WTC11 (cell line): ENCODE results near the gene NOS3. TPM values are rescaled to one million over a fixed set of nuclear protein-coding genes. Genes with fewer than 3 reads are reported as not detected.
A peak's percentile ranks its signal among the peaks of the same experiment; 100 is the strongest.

Source experiments
- ATAC-seq: fragments of 200-7000 bp; cut with Tn5 transposase; 2 replicates; pipeline ENCODE4 v1.10.0; 2021; ENCODE audit warnings: mild to moderate bottlenecking, moderate library complexity
- CTCF ChIA-PET: fragments of 300-600 bp; sonication (Branson Sonifier 250); formaldehyde crosslinking; loops from one replicate; lab custom pipeline; 2021; ENCODE audit warnings: antibody characterized with exemption; lab: Charles Lee
- POLR2A ChIA-PET: fragments of 350-600 bp; sonication (Branson Sonifier 250); formaldehyde crosslinking; loops from one replicate; lab custom pipeline; 2021; ENCODE audit warnings: antibody characterized with exemption; lab: Charles Lee
- DNase-seq: peaks from one replicate; pipeline ENCODE4 v3.0.0; 2021; ENCODE audit warnings: low spot score
- H3K27ac Mint-ChIP-seq: 2 replicates; pipeline ENCODE4 v1.8.0; 2021; ENCODE audit warnings: mixed read lengths
- H3K27me3 Mint-ChIP-seq: 2 replicates; pipeline ENCODE4 v1.8.0; 2021; ENCODE audit warnings: low read depth, mild to moderate bottlenecking, moderate library complexity, mixed read lengths
- H3K36me3 Mint-ChIP-seq: 2 replicates; pipeline ENCODE4 v1.8.0; 2021; ENCODE audit warnings: mixed read lengths
- H3K4me1 Mint-ChIP-seq: 2 replicates; pipeline ENCODE4 v1.8.0; 2022; ENCODE audit warnings: mixed read lengths
- H3K4me3 Mint-ChIP-seq: 2 replicates; pipeline ENCODE4 v1.8.0; 2021; ENCODE audit warnings: mild to moderate bottlenecking, moderate library complexity, mixed read lengths
- H3K9me3 Mint-ChIP-seq: 2 replicates; pipeline ENCODE4 v1.8.0; 2021; ENCODE audit warnings: mixed read lengths
- AR ChIP-seq: fragments of 250-450 bp; sonication (Bioruptor Pico); IDR thresholded peaks from 2 replicates; pipeline ENCODE4 v1.9.0; 2021; ENCODE audit warnings: mild to moderate bottlenecking
- CTCF ChIP-seq: fragments of 200-600 bp; IDR thresholded peaks from 2 replicates; pipeline ENCODE4 v1.8.0; 2022; ENCODE audit warnings: antibody characterized with exemption
- ETV6 ChIP-seq: sonication (generic); formaldehyde crosslinking; IDR thresholded peaks from 2 replicates; pipeline ENCODE4 v1.8.1; 2022; ENCODE audit warnings: mild to moderate bottlenecking, missing genetic modification reagents
- GTF2I ChIP-seq: fragments of 250-450 bp; sonication (Bioruptor Pico); conservative IDR thresholded peaks from 2 replicates; pipeline ENCODE4 v1.4.0; 2021; ENCODE audit warnings: mild to moderate bottlenecking
- MYBL2 ChIP-seq: sonication (generic); formaldehyde crosslinking; IDR thresholded peaks from 2 replicates; pipeline ENCODE4 v1.8.1; 2023; ENCODE audit warnings: mild to moderate bottlenecking, moderate library complexity, missing genetic modification reagents
- NFYB ChIP-seq: sonication (generic); formaldehyde crosslinking; conservative IDR thresholded peaks from 2 replicates; pipeline ENCODE4 v1.8.0; 2022; ENCODE audit warnings: low read depth, missing genetic modification reagents
- NR1H2 ChIP-seq: sonication (generic); formaldehyde crosslinking; IDR thresholded peaks from 2 replicates; pipeline ENCODE4 v1.9.0; 2021; ENCODE audit warnings: mild to moderate bottlenecking, moderate library complexity, missing genetic modification reagents
- RELA ChIP-seq: sonication (generic); formaldehyde crosslinking; IDR thresholded peaks from 2 replicates; pipeline ENCODE4 v1.8.1; 2022; ENCODE audit warnings: missing genetic modification reagents, mild to moderate bottlenecking, borderline replicate concordance
- RORB ChIP-seq: fragments of 250-450 bp; sonication (Bioruptor Pico); IDR thresholded peaks from 2 replicates; pipeline ENCODE4 v1.9.0; 2021; ENCODE audit warnings: mild to moderate bottlenecking
- STAT6 ChIP-seq: sonication (generic); formaldehyde crosslinking; conservative IDR thresholded peaks from 2 replicates; pipeline ENCODE4 v1.8.1; 2023; ENCODE audit warnings: mild to moderate bottlenecking, low read depth, missing genetic modification reagents, moderate library complexity
- ZBTB43 ChIP-seq: sonication (generic); formaldehyde crosslinking; IDR thresholded peaks from 2 replicates; pipeline ENCODE4 v1.8.1; 2023; ENCODE audit warnings: mild to moderate bottlenecking, missing genetic modification reagents
- ZNF121 ChIP-seq: sonication (generic); formaldehyde crosslinking; IDR thresholded peaks from 2 replicates; pipeline ENCODE4 v1.8.0; 2023; ENCODE audit warnings: missing genetic modification reagents
- ZNF138 ChIP-seq: sonication (generic); formaldehyde crosslinking; conservative IDR thresholded peaks from 2 replicates; pipeline ENCODE4 v1.8.1; 2022; ENCODE audit warnings: mild to moderate bottlenecking, moderate library complexity, missing genetic modification reagents
- ZNF219 ChIP-seq: sonication (generic); formaldehyde crosslinking; IDR thresholded peaks from 2 replicates; pipeline ENCODE4 v1.8.0; 2023; ENCODE audit warnings: missing genetic modification reagents, mild to moderate bottlenecking, borderline replicate concordance
- ZNF396 ChIP-seq: fragments of 250-450 bp; sonication (Bioruptor Pico); IDR thresholded peaks from 2 replicates; pipeline ENCODE4 v1.8.0; 2021; ENCODE audit warnings: mild to moderate bottlenecking, moderate library complexity, borderline replicate concordance
- ZNF423 ChIP-seq: fragments of 250-450 bp; sonication (Bioruptor Pico); IDR thresholded peaks from 2 replicates; pipeline ENCODE4 v2.1.2; 2022; ENCODE audit warnings: mild to moderate bottlenecking, moderate library complexity
- ZNF425 ChIP-seq: fragments of 250-450 bp; sonication (Bioruptor Pico); conservative IDR thresholded peaks from 2 replicates; pipeline ENCODE4 v1.9.0; 2021; ENCODE audit warnings: mild to moderate bottlenecking
- ZSCAN18 ChIP-seq: fragments of 250-450 bp; sonication (Bioruptor Pico); IDR thresholded peaks from 2 replicates; pipeline ENCODE4 v2.1.2; 2022; ENCODE audit warnings: mild to moderate bottlenecking, moderate library complexity
- total RNA-seq: library from RNA; stranded (reverse); gene quantifications from 3 replicates; pipeline ENCODE4 v1.2.3, GENCODE V29; 2021

Gene NOS3
- total RNA-seq, 1 experiment from 2014 or later = 6.6 TPM

GRCh38 chr7:150946421-150947240, 44.2 kb upstream of the NOS3 start:
- ChIA-PET POLR2A (interaction anchor here (1.2 kb wide), 1 partner anchor 24 kb away, joined by 3 read pairs; no protein-coding TSS in a partner anchor), CTCF (interaction anchor here (0.8 to 4.3 kb wide), 13 partner anchors 9 to 72 kb away, joined by 3 to 18 read pairs (median 6); no protein-coding TSS in a partner anchor)
- Mint-ChIP-seq H3K4me1 (peaks cover 43% of the 10 kb centered on the region), H3K27me3 (peaks cover 6% of the 10 kb centered on the region), H3K4me3 (no peak overlapping the region), H3K36me3 (peaks cover 4% of the 10 kb centered on the region; the same call in 1 of the 2 replicates), H3K27ac (peak overlapping the region; percentile 15; the same call in 1 of the 2 replicates), H3K9me3 (no peaks in the 10 kb centered on the region)
- ATAC-seq (no peak), DNase-seq (no peak)
- TF ChIP-seq GTF2I (CRISPR knock-in tag) = no peak
- TF ChIP-seq STAT6 = no peak
- no peak for TF ChIP-seq RORB
- TF ChIP-seq ZNF219 (CRISPR knock-in tag) = no peak
- TF ChIP-seq CTCF = no peak
- no peak for TF ChIP-seq ZNF423 (CRISPR knock-in tag)
- no peak for TF ChIP-seq ZNF121
- no peak for TF ChIP-seq ZNF425 (CRISPR knock-in tag)
- no peak for TF ChIP-seq ZNF396 (CRISPR knock-in tag)

- DNase-seq = no peak
- Mint-ChIP-seq H3K27me3 (peaks cover 6% of the 10 kb centered on the region), H3K4me3 (no peak overlapping the region), H3K27ac (no peak overlapping the region), H3K36me3 (peaks cover 4% of the 10 kb centered on the region; the same call in 1 of the 2 replicates), H3K4me1 (peaks cover 37% of the 10 kb centered on the region), H3K9me3 (no peaks in the 10 kb centered on the region)
- no peak for ATAC-seq
- ChIA-PET CTCF (interaction anchor here (0.8 to 4.3 kb wide), 15 partner anchors 8 to 71 kb away, joined by 3 to 18 read pairs (median 6); no protein-coding TSS in a partner anchor), POLR2A (no interaction called here)
- TF ChIP-seq NR1H2 (CRISPR knock-in tag) (no peak), AR (no peak), ETV6 (no peak), ZNF138 (no peak), MYBL2 (CRISPR knock-in tag) (no peak), NFYB (no peak), ZSCAN18 (CRISPR knock-in tag) (no peak), ZBTB43 (no peak), RELA (CRISPR knock-in tag) (no peak)
Observed at GRCh38 chr7:150947241-150947745, 43.5 kb upstream of the NOS3 start.
